ENCODE measurements around the gene BUB1B. TPM values are rescaled to one million over a fixed set of nuclear protein-coding genes. Genes with fewer than 3 reads are reported as not detected.

Gene BUB1B
- total and polyA plus RNA-seq, 4 donors: 0.08 to 31.1 (median 0.84) TPM

- TF ChIP-seq REST (IDR thresholded peaks at IDR 0.05) (no peak), FOXA1 (IDR thresholded peaks at IDR 0.05) (no peak), SP1 (IDR thresholded peaks at IDR 0.05) (no peak), RAD21 (IDR thresholded peaks at IDR 0.05) (no peak), HNF4G (IDR thresholded peaks at IDR 0.05) (no peak), FOXA2 (IDR thresholded peaks at IDR 0.05) (no peak), NR2F2 (IDR thresholded peaks at IDR 0.05) (no peak), MAX (IDR thresholded peaks at IDR 0.05) (no peak), RXRA (IDR thresholded peaks at IDR 0.05) (no peak), EGR1 (IDR thresholded peaks at IDR 0.05; ENCODE audit: low read depth in 2 of 2) (no peak)
- TF ChIP-seq, protein P1, sequence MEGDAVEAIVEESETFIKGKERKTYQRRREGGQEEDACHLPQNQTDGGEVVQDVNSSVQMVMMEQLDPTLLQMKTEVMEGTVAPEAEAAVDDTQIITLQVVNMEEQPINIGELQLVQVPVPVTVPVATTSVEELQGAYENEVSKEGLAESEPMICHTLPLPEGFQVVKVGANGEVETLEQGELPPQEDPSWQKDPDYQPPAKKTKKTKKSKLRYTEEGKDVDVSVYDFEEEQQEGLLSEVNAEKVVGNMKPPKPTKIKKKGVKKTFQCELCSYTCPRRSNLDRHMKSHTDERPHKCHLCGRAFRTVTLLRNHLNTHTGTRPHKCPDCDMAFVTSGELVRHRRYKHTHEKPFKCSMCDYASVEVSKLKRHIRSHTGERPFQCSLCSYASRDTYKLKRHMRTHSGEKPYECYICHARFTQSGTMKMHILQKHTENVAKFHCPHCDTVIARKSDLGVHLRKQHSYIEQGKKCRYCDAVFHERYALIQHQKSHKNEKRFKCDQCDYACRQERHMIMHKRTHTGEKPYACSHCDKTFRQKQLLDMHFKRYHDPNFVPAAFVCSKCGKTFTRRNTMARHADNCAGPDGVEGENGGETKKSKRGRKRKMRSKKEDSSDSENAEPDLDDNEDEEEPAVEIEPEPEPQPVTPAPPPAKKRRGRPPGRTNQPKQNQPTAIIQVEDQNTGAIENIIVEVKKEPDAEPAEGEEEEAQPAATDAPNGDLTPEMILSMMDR (IDR thresholded peaks at IDR 0.05; ENCODE audit: low read depth, low read length, missing input control): no peak
- TF ChIP-seq, protein P2, sequence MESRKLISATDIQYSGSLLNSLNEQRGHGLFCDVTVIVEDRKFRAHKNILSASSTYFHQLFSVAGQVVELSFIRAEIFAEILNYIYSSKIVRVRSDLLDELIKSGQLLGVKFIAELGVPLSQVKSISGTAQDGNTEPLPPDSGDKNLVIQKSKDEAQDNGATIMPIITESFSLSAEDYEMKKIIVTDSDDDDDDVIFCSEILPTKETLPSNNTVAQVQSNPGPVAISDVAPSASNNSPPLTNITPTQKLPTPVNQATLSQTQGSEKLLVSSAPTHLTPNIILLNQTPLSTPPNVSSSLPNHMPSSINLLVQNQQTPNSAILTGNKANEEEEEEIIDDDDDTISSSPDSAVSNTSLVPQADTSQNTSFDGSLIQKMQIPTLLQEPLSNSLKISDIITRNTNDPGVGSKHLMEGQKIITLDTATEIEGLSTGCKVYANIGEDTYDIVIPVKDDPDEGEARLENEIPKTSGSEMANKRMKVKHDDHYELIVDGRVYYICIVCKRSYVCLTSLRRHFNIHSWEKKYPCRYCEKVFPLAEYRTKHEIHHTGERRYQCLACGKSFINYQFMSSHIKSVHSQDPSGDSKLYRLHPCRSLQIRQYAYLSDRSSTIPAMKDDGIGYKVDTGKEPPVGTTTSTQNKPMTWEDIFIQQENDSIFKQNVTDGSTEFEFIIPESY (IDR thresholded peaks at IDR 0.05): no peak
- Histone ChIP-seq H3K9me3 (ENCODE audit: control insufficient read depth in 4 of 4, low read length in 3 of 4) (no peaks in the 10 kb centered on the region), H3K4me3 (ENCODE audit: low read depth in 1 of 3, low read length in 3 of 3) (no peak overlapping the region), H3K4me1 (ENCODE audit: control insufficient read depth in 4 of 4, insufficient read depth in 4 of 4, low read length in 3 of 4) (peaks cover 15 to 29% (median 20%) of the 10 kb centered on the region in 4 donors), H3K27ac (ENCODE audit: low read depth in 1 of 2, low read length in 2 of 2) (no peak overlapping the region), H3K9ac (ENCODE audit: low read depth in 1 of 2, low read length in 2 of 2) (no peak overlapping the region), H3K36me3 (ENCODE audit: control insufficient read depth in 4 of 4, insufficient read depth in 3 of 4, low read depth in 1 of 4, low read length in 3 of 4) (no peaks in the 10 kb centered on the region), H3K27me3 (ENCODE audit: control insufficient read depth in 4 of 4, insufficient read depth in 4 of 4, low read length in 3 of 4) (no peaks in the 10 kb centered on the region)
- DNase-seq (ENCODE audit: low spot score): no peak
- WGBS: 85% methylated on average over 2 of the region's 2 CpGs
Measured at GRCh38 chr15:40111888-40112287, 49.0 kb upstream of the BUB1B start.

GRCh38 chr15:40112789-40113188 lies 48.1 kb upstream of the BUB1B start:
- Histone ChIP-seq H3K27me3 (ENCODE audit: control insufficient read depth in 4 of 4, insufficient read depth in 4 of 4, low read length in 3 of 4) (no peaks in the 10 kb centered on the region), H3K4me1 (ENCODE audit: control insufficient read depth in 4 of 4, insufficient read depth in 4 of 4, low read length in 3 of 4) (peaks cover 6 to 20% (median 11%) of the 10 kb centered on the region in 4 donors), H3K36me3 (ENCODE audit: control insufficient read depth in 4 of 4, insufficient read depth in 3 of 4, low read depth in 1 of 4, low read length in 3 of 4) (no peaks in the 10 kb centered on the region), H3K9me3 (ENCODE audit: control insufficient read depth in 4 of 4, low read length in 3 of 4) (no peaks in the 10 kb centered on the region), H3K27ac (ENCODE audit: low read depth in 1 of 2, low read length in 2 of 2) (no peak overlapping the region), H3K9ac (ENCODE audit: low read depth in 1 of 2, low read length in 2 of 2) (no peak overlapping the region), H3K4me3 (ENCODE audit: low read depth in 1 of 3, low read length in 3 of 3) (no peak overlapping the region)
- DNase-seq (ENCODE audit: low spot score): no peak
- WGBS: 88% methylated on average over 24 of the region's 24 CpGs
- no peak for TF ChIP-seq HNF4G (IDR thresholded peaks at IDR 0.05)
- no peak for TF ChIP-seq NR2F2 (IDR thresholded peaks at IDR 0.05)
- TF ChIP-seq HNF4A (conservative IDR thresholded peaks at IDR 0.05): no peak
- TF ChIP-seq REST (IDR thresholded peaks at IDR 0.05): no peak
- TF ChIP-seq, protein P1 (IDR thresholded peaks at IDR 0.05; ENCODE audit: low read depth, low read length, missing input control): no peak
- TF ChIP-seq, protein P2 (IDR thresholded peaks at IDR 0.05): no peak
- TF ChIP-seq FOXA2 (IDR thresholded peaks at IDR 0.05): no peak
- no peak for TF ChIP-seq TAF1 (conservative IDR thresholded peaks at IDR 0.05)
- no peak for TF ChIP-seq EGR1 (IDR thresholded peaks at IDR 0.05; ENCODE audit: low read depth in 2 of 2)
- no peak for TF ChIP-seq ATF3 (IDR thresholded peaks at IDR 0.05)
